ENCODE data around the gene TANGO6.

TANGO6 gene

DNA sequence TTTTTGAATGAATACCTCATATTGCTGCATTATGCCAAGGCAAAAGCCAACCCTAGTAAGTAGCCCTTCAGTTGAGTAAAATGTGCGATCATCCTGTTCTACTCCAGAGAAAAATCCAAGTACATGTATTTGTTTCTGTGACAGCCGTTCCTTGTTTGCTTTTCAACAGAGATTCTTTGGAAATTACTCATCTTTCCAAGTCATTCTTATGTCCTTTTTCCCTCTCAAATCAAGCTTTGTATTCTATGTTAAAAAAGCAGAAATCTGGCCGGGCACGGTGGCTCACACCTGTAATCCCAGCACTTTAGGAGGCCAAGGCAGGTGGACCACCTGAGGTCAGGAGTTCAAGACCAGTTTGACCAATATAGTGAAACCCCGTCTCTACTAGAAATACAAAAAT lies 149.2 kb downstream of the TANGO6 start:
- Histone ChIP-seq H3K4me3 (no peak overlapping the region), H3K27ac (no peak overlapping the region)

- no peak overlapping the region for H3K4me3 ChIP-seq
- peak overlapping the region in 2 of 21 experiments; percentile 4 to 32 for H3K27ac ChIP-seq
These were observed 150.1 kb downstream of the TANGO6 start for GRCh38 chr16:68993456-68993855.

DNA sequence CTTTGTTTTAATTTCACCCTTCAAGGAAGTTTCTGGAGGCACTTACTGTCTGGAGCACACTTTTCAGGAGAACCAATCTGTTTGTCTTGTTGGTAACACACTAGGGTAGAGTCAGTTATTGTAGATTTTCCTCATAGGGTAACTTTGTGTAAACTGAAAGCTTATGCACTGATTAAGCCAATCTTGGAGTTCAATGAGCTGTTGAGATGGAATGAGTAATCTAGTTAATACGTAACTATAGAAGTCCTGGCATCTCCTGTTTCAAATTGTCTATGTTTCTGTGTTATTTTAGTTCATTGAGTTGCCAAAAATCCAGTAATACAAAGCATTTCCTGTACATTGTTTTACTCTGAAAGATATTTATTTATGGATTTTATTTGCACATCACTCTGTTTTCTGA lies 150.6 kb downstream of the TANGO6 start:
- Histone ChIP-seq H3K27ac (peak overlapping the region in 2 of 21 experiments; percentile 4 to 32), H3K4me3 (no peak overlapping the region)

GRCh38 chr16:68994324-68994723 lies 151.0 kb downstream of the TANGO6 start:
- peak overlapping the region in 2 of 21 experiments; percentile 41 to 55 for H3K27ac ChIP-seq

GRCh38 chr16:68995011-68995504 lies 151.7 kb downstream of the TANGO6 start:
- Histone ChIP-seq H3K27ac (peak overlapping the region in 5 of 21 experiments; percentile 4 to 55 (median 26)), H3K4me3 (no peak overlapping the region)

More at GRCh38 chr16:68994324-68994723, 151.0 kb downstream of the TANGO6 start:
- no peak overlapping the region for H3K4me3 ChIP-seq

DNA sequence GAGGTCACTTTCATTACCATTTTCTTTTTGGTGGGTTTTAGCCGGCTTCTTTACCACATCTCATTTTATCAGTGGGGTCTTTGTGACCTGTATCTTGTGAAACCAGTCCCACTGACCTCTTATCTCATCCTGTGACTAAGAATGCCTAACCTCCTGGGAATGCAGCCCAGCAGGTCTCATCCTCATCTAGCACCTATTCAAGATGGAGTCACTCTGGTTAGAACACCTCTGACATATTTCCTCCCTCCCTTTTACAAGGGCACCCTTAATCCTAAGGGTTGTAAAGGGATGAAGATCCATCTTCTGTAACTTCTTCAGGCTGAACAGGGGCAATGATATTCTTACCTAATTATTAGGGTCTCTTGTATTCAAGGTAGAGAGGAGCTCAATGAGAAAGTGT lies 154.2 kb downstream of the TANGO6 start:
- Histone ChIP-seq H3K27ac (no peak overlapping the region), H3K4me3 (no peak overlapping the region)

DNA sequence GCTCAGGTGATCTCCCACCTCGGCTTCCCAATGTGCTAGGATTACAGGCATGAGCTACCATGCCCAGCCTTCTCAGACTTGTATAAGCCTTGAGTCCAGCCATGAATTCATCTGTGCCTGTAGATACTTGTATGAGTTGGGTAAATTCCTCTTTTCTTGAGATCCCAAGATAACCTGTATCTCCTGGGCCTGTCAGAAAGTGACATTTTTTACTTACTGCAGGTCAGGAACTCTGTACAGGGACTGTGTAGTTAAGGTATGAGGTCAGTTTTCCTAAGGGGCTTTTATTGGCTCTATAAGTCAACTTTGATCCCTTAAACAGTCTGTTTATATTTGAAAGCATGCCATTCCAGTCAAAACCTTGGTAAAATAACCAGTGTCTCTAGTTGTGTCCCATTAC lies 155.8 kb downstream of the TANGO6 start:
- no peak overlapping the region for H3K27ac ChIP-seq
- no peak overlapping the region for H3K4me3 ChIP-seq

- H3K27ac ChIP-seq = no peak overlapping the region
- no peak overlapping the region for H3K4me3 ChIP-seq
These were observed 160.2 kb downstream of the TANGO6 start for GRCh38 chr16:69003500-69003899.

- Histone ChIP-seq H3K4me3 (no peak overlapping the region), H3K27ac (no peak overlapping the region)
These were observed 162.5 kb downstream of the TANGO6 start for GRCh38 chr16:69005641-69006355.

- Histone ChIP-seq H3K4me3 (no peak overlapping the region), H3K27ac (no peak overlapping the region)
These were observed 169.6 kb downstream of the TANGO6 start for GRCh38 chr16:69012906-69013305.

DNA sequence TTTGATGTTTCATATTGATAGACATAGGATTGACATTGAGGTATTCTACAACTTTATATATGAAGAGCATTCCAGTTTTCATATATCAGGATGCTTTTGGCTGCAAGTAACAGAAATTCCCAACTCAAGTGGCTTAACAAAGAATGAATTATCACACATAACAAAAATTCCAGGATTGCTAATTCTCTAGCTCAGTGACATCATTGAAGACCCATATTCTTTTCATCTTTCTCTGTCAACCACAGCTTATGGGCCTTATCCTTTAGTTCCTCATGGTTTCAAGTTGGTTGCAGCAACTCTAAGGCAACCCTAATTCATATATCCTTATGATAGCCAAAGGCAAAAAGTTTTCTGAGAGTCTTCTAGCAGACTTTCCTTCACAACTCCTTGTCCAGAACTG lies 170.7 kb downstream of the TANGO6 start:
- H3K27ac ChIP-seq = no peak overlapping the region
- no peak overlapping the region for H3K4me3 ChIP-seq

GRCh38 chr16:69014811-69015210 lies 171.5 kb downstream of the TANGO6 start:
- Histone ChIP-seq H3K4me3 (no peak overlapping the region), H3K27ac (no peak overlapping the region)

- Histone ChIP-seq H3K4me3 (no peak overlapping the region), H3K27ac (peak overlapping the region in 5 of 21 experiments; percentile 9 to 56 (median 42))
These were observed 173.9 kb downstream of the TANGO6 start for GRCh38 chr16:69017036-69017783.

DNA sequence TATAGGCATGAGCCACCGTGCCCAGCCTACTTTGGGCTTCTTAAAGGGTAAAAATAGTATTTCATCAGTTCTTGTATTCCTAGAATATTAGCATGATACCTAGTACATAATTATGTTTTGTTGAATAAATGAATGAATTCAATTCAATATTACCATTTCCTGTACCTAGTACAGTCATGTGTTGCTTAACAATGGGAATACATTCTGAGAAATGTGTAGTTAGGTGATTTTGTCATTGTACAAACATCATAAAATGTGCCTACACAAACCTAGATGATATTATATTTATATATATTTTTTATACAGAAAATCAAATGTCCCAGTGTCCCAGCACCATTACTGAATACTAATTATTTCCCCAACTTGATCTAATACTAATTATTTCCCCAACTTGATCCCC lies 176.5 kb downstream of the TANGO6 start:
- no peak overlapping the region for H3K4me3 ChIP-seq
- H3K27ac ChIP-seq = no peak overlapping the region

- H3K4me3 ChIP-seq = no peak overlapping the region
- H3K27ac ChIP-seq = no peak overlapping the region
These were observed 185.8 kb downstream of the TANGO6 start for GRCh38 chr16:69029121-69029520.

DNA sequence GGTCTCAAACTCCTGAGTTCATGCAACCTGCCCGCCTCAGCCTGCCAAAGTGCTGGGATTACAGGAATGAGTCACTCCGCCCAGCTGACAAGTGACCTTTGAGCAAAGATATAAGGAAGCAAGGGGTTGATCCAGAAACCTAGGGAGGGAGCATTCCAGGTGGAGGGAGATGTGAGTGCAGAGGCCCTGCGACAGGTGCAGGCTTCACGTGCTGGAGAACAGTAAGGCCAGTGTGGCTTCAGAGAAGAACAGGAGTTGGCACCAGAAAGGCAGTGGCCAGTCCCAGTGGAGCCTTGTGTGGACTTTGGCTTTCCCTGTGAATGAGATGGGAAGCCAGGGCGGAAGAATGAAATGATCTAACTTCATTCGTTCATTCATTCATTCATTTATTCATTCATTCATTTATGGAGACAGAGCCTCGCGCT lies 188.6 kb downstream of the TANGO6 start:
- Histone ChIP-seq H3K4me3 (no peak overlapping the region), H3K27ac (no peak overlapping the region)

DNA sequence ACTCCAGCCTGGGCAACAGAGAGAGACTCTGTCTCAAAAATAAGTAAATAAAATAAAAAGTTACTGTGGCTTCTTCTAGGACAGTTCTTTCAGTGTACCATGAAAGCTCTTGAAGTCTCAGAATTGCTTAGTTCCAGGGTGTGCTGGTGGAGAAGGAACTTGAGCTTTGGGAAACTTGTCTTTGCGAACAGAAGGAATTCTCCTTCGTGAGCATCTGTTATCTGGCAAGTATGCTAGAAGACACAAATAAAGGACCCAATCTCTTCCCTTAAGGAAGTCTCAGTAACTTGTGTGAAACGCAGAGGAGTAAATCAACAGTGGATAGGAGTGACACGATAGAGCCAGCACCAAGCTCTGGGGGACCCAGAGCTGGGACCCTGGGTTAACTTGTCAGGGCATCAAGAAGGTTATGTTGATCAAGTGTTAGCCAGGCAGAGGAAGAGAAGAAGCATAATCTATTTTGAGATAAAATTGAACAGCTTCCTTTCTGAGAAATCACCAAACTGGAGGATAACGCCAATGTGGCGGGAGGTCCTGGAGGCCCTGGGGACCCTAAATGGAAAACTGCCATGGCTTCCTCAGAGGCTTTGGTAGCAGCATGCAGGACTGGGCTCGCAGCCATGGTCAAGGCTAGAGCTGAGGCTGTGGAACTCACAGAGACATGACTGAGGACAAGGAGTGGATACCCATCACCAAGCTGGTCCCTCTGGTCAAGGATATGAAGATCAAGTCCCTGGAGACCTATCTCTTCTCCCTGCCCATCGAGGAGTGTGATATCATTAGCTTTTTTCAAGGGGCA lies 190.0 kb downstream of the TANGO6 start:
- no peak overlapping the region for H3K27ac ChIP-seq
- no peak overlapping the region for H3K4me3 ChIP-seq

- no peak overlapping the region for H3K27ac ChIP-seq
- H3K4me3 ChIP-seq = no peak overlapping the region
These were observed 192.0 kb downstream of the TANGO6 start for GRCh38 chr16:69035375-69035774.

DNA sequence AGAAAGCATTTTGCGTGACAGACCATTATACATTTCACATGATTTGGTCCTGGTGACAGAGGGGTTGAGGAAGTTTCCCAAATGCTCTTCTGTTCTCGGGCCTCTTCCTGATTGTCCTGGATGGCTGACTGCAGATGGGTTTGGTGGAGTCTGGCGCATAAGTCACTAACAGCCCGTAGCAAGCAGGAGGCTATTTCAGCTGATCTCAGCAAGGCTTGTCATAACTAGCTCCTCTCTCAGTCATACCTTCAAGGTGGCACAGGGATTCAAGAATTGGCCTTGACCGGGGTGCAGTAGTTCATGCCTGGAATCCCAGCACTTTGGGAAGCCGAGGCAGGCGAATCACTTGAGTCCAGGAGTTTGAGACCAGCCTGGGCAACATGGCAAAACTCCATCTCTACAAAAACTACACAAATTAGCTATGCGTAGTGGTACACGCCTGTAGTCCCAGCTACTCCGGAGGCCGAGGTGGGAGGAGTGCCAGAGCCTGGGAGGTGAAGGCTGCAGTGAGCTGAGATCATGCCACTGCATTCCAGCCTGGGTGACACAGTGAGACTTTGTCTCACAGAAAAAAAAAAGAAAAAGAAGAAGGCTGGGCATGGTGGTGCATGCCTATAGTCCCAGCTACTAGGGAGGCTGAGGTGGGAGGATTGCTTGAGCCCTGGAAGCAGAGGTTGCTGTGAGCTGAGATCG lies 193.2 kb downstream of the TANGO6 start:
- Histone ChIP-seq H3K4me3 (no peak overlapping the region), H3K27ac (peak overlapping the region in 2 of 21 experiments; percentile 44 to 77)

Measured in skin epidermis (tissue), 12 donors.